B cell (primary cell): ENCODE results near the gene NYAP2.

ENCODE experiments used
- EZH2 ChIP-seq: IDR thresholded peaks from 2 replicates; pipeline ENCODE4 v1.6.1; 2012; ENCODE audit warnings: borderline replicate concordance, low read depth, mild to moderate bottlenecking, moderate library complexity, low read length; ENCODE audit not compliant: insufficient read depth, poor library complexity, severe bottlenecking
- TF ChIP-seq, protein P1 (sequence below): fragments of 200-600 bp; IDR thresholded peaks from one replicate; pipeline ENCODE4 v1.8.0; 2022; ENCODE audit warnings: antibody characterized with exemption, mild to moderate bottlenecking

DNA sequence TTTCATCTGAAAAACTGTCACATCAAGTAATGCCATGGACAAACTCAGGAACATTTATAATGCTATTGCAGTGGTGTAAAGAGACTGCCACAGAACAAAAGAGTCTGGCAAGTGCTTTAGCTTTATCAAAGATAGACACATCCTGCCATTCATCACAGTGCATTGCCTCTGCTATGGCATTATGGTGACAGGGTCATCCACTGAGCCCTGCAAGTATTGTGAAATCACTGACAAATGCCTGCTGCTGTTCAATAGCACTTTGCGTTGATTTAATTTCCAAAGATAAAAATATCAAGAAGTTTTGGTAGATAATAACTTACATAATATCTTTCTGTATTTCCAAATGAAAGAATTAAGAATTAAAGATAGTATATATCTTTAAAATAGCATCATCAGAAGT is 38.7 kb downstream of the NYAP2 start:
- TF ChIP-seq, protein P1, sequence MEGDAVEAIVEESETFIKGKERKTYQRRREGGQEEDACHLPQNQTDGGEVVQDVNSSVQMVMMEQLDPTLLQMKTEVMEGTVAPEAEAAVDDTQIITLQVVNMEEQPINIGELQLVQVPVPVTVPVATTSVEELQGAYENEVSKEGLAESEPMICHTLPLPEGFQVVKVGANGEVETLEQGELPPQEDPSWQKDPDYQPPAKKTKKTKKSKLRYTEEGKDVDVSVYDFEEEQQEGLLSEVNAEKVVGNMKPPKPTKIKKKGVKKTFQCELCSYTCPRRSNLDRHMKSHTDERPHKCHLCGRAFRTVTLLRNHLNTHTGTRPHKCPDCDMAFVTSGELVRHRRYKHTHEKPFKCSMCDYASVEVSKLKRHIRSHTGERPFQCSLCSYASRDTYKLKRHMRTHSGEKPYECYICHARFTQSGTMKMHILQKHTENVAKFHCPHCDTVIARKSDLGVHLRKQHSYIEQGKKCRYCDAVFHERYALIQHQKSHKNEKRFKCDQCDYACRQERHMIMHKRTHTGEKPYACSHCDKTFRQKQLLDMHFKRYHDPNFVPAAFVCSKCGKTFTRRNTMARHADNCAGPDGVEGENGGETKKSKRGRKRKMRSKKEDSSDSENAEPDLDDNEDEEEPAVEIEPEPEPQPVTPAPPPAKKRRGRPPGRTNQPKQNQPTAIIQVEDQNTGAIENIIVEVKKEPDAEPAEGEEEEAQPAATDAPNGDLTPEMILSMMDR: no peak
- no peak for TF ChIP-seq EZH2
